HepG2 (cell line): ENCODE measurements around the gene OPRL1. TPM values are rescaled to one million over a fixed set of nuclear protein-coding genes. Genes with fewer than 3 reads are reported as not detected.

Source experiments
- ATF3 ChIP-seq: sonication (generic); formaldehyde crosslinking; IDR thresholded peaks from 2 replicates; pipeline ENCODE4 v1.4.0; 2020; ENCODE audit warnings: missing genetic modification reagents
- CTCF ChIP-seq: sonication (generic); formaldehyde crosslinking; IDR thresholded peaks from 2 replicates; pipeline ENCODE4 v1.5.0; 2020; ENCODE audit warnings: mild to moderate bottlenecking, missing genetic modification reagents, moderate library complexity
- DZIP1 ChIP-seq: sonication (generic); formaldehyde crosslinking; IDR thresholded peaks from 2 replicates; pipeline ENCODE4 v1.5.0; 2020; ENCODE audit warnings: mild to moderate bottlenecking, missing genetic modification reagents
- GRHL1 ChIP-seq: sonication (generic); formaldehyde crosslinking; conservative IDR thresholded peaks from 2 replicates; pipeline ENCODE4 v1.8.0; 2022; ENCODE audit warnings: missing genetic modification reagents
- NONO ChIP-seq, 2 experiments: fragments of 450-650 bp in 1 of 2; sonication (generic) in 1 of 2; formaldehyde crosslinking in 1 of 2; IDR thresholded peaks in 1 of 2; conservative IDR thresholded peaks in 1 of 2; 2 replicates each; pipeline versions ENCODE4 v1.6.1 to v1.8.0; 2017 to 2022; ENCODE audit warnings: mild to moderate bottlenecking in 1 of 2, missing genetic modification reagents in 1 of 2, moderate library complexity in 1 of 2
- POLR2A ChIP-seq, 2 experiments: IDR thresholded peaks; 2 replicates each; pipeline ENCODE4 v1.6.1; 2011; ENCODE audit warnings: low read depth in 2 of 2, low read length in 2 of 2, mild to moderate bottlenecking in 1 of 2, moderate library complexity in 1 of 2; ENCODE audit not compliant: insufficient read depth in 1 of 2
- RNF2 ChIP-seq: fragments of 450-650 bp; conservative IDR thresholded peaks from 2 replicates; pipeline ENCODE4 v1.6.1; 2016; ENCODE audit warnings: low read depth
- SALL2 ChIP-seq: sonication (generic); formaldehyde crosslinking; IDR thresholded peaks from 2 replicates; pipeline ENCODE4 v1.8.1; 2023; ENCODE audit warnings: mild to moderate bottlenecking, missing genetic modification reagents, inconsistent platforms
- TRIM24 ChIP-seq: sonication (generic); formaldehyde crosslinking; IDR thresholded peaks from 2 replicates; pipeline ENCODE4 v1.8.0; 2022; ENCODE audit warnings: mild to moderate bottlenecking, missing genetic modification reagents
- ZBTB33 ChIP-seq: sonication (generic); formaldehyde crosslinking; IDR thresholded peaks from 2 replicates; pipeline ENCODE4 v1.4.0; 2020; ENCODE audit warnings: missing genetic modification reagents
- ZBTB39 ChIP-seq: sonication (generic); formaldehyde crosslinking; IDR thresholded peaks from 2 replicates; pipeline ENCODE4 v1.5.0; 2020; ENCODE audit warnings: missing genetic modification reagents
- ZFY ChIP-seq: sonication (generic); formaldehyde crosslinking; IDR thresholded peaks from 2 replicates; pipeline ENCODE4 v1.4.0; 2020; ENCODE audit warnings: missing genetic modification reagents
- ZMYM2 ChIP-seq: sonication (generic); formaldehyde crosslinking; IDR thresholded peaks from 2 replicates; pipeline ENCODE4 v1.8.0; 2022; ENCODE audit warnings: mild to moderate bottlenecking, missing genetic modification reagents
- ZNF574 ChIP-seq: sonication (generic); formaldehyde crosslinking; IDR thresholded peaks from 2 replicates; pipeline ENCODE4 v1.4.0; 2020; ENCODE audit warnings: missing genetic modification reagents
- polyA plus RNA-seq, 8 experiments: library from polyadenylated mRNA; depleted of rRNA in 3 of 8; stranded (reverse) in 7 of 8; unstranded in 1 of 8; fragments of >200 nt; fragmentation: Illumina TruSeq in 4 of 8; extraction: Trizol in 4 of 8; gene quantifications; 2 replicates each; pipeline versions ENCODE4 v1.2.1 to v1.2.3, GENCODE V29; 2011 to 2016; ENCODE audit warnings: low read depth in 4 of 8, missing spikeins in 1 of 8, mixed read lengths in 1 of 8; ENCODE audit not compliant: insufficient read depth in 1 of 8
- total RNA-seq, 5 experiments: library from RNA; depleted of rRNA; stranded (reverse); fragments of >200 nt; fragmentation: Illumina TruSeq; extraction: Trizol; gene quantifications; 2 replicates each; pipeline ENCODE4 v1.2.3, GENCODE V29; 2016; ENCODE audit warnings: low read depth in 1 of 5

The OPRL1 gene
- total and polyA plus RNA-seq, 2 of the 13 experiments (the other 11 are each of a cell fraction or from before 2014, with no cell fraction given): 0.35 to 0.71 TPM

GRCh38 chr20:64038565-64039292, 41.2 kb upstream of the OPRL1 start (continued):
- TF ChIP-seq RNF2: no peak
- no peak for TF ChIP-seq DZIP1 (CRISPR knock-in tag)
- no peak for TF ChIP-seq POLR2A (IDR thresholded peaks at IDR 0.05; ENCODE audit: insufficient read depth in 1 of 2, low read depth in 2 of 2, low read length in 2 of 2)
- no peak for TF ChIP-seq ZMYM2
- TF ChIP-seq ATF3 (CRISPR knock-in tag): no peak
- peak; percentile 27; the same call in 1 of the 2 replicates for TF ChIP-seq CTCF (CRISPR knock-in tag)
- TF ChIP-seq TRIM24 (CRISPR knock-in tag): no peak
- 0 out of 2 replicates have a peak, but pooled peaks have one; percentile 11 for TF ChIP-seq SALL2 (CRISPR knock-in tag)
- no peak for TF ChIP-seq ZBTB39
- TF ChIP-seq ZFY (CRISPR knock-in tag): peak; percentile 9; the same call in 1 of the 2 replicates
- 0 out of 2 replicates have a peak, but pooled peaks have one; percentile 33 for TF ChIP-seq ZNF574 (CRISPR knock-in tag)
- no peak for TF ChIP-seq GRHL1 (CRISPR knock-in tag)
- peak; percentile 99 for TF ChIP-seq ZBTB33 (CRISPR knock-in tag)
- no peak for TF ChIP-seq NONO (IDR thresholded peaks at IDR 0.05)
- peak; percentile 29; the same call in 1 of the 2 replicates for TF ChIP-seq NONO (CRISPR knock-in tag; conservative IDR thresholded peaks at IDR 0.05)
